ENCODE results near the gene ZNRF3.

The ZNRF3 gene

DNA sequence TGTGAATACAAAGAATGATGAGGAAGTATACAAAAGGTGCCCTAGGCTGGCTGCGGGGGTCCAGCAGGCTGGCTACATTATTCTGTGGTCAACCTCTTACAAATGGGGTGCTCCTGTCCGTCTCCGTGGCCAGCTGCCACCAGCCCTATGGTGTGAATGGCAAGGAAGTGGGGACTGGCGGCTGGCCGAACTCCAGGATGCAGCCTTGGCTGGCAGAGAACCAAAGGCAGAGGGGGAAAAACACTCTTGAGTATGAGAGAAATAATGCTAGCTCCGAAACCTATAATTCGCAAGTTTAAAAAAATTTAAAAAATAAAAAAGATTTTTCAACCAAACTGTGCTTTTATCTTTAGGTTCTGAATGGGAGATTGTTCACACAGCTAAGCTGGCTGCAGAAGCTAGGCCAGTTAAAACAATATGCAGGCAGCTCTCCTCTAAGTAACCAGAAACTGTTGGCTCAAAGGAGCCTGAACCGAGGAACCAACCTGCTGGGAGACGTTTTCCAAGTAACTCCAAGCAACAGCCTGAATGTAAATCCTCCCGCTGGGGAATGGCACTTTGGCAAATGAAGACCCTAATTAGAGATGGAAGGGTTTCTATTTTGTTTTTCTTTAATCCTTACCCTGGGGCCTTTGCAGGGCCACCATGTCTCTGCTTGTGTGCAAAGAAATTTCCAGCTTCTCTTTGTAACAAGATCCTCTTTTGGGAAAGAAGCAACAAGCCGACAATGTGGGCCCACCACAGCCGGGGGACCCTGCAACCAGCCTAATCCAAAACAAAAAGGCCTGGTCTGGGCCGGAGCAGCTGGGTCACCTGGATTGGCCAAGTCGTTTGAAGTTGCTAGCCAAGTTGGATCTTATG lies 128.1 kb downstream of the ZNRF3 start:
- no peak overlapping the region for H3K4me3 ChIP-seq (ENCODE audit: low read length)
- TF ChIP-seq, protein P1, sequence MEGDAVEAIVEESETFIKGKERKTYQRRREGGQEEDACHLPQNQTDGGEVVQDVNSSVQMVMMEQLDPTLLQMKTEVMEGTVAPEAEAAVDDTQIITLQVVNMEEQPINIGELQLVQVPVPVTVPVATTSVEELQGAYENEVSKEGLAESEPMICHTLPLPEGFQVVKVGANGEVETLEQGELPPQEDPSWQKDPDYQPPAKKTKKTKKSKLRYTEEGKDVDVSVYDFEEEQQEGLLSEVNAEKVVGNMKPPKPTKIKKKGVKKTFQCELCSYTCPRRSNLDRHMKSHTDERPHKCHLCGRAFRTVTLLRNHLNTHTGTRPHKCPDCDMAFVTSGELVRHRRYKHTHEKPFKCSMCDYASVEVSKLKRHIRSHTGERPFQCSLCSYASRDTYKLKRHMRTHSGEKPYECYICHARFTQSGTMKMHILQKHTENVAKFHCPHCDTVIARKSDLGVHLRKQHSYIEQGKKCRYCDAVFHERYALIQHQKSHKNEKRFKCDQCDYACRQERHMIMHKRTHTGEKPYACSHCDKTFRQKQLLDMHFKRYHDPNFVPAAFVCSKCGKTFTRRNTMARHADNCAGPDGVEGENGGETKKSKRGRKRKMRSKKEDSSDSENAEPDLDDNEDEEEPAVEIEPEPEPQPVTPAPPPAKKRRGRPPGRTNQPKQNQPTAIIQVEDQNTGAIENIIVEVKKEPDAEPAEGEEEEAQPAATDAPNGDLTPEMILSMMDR (conservative IDR thresholded peaks at IDR 0.05; ENCODE audit: low read length) = no peak
- DNase-seq (ENCODE audit: low read depth) = no peak

DNA sequence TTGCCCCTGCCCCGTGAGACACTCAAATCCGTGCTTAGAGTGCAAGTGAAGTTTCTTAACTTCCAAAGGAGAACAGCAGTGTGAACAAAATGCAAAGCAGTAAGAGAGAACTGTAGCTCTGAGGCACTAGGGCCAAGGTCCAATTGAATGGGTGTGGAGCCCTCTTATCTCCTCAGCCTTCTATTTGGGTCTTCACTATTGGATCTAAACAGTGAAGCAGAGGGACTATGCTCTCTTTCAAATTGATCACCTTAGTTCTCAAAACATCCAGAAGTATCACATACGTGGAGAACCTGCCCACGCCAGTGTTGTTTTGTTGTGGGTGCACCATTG lies 128.7 kb downstream of the ZNRF3 start:
- no peak for DNase-seq (ENCODE audit: low read depth)
- TF ChIP-seq, protein P1 (conservative IDR thresholded peaks at IDR 0.05; ENCODE audit: low read length) = no peak
- no peak overlapping the region for H3K4me3 ChIP-seq (ENCODE audit: low read length)

DNA sequence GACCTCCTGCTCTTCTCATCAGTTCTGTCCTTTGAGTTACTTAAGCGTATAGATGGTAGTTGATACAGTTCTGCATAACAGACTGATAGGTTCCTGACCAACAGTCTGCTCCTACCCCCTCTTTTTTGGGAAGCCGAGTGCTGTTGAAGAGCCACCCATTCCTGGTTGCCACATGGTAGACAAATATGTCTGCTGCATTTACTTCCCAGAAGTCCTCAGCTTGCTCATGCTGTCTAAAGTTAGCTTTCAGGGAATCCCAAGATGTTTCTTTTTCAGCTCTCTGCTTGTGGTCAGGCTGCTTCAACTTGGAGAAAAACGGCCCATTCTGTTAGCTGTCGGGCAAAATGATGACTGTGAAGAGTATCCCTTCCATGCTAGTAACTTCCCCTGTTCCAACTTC lies 129.6 kb downstream of the ZNRF3 start:
- no peak for DNase-seq (ENCODE audit: low read depth)
- no peak overlapping the region for H3K4me3 ChIP-seq (ENCODE audit: low read length)
- TF ChIP-seq, protein P1 (conservative IDR thresholded peaks at IDR 0.05; ENCODE audit: low read length) = no peak

DNA sequence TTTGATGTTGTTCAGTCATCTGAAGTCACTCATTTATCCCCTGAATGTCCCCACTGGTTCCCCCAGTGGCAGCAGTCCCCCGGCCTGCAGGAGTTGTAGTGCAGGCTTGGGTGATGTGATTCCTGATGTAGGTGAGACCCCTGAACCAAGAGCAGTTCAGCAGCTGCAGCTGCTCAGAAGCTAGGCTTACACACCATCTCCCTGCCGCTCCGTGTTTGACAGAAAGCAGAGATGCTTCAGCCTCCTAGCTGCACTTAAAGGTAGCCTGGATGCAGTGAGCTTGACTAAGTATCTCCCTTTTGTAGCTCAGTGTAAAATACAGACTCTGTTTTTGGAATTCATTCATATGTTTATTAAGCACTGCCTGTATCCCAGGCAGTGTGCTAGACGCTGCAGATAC lies 130.9 kb downstream of the ZNRF3 start:
- no peak overlapping the region for H3K4me3 ChIP-seq (ENCODE audit: low read length)
- TF ChIP-seq, protein P1 (conservative IDR thresholded peaks at IDR 0.05; ENCODE audit: low read length) = no peak
- no peak for DNase-seq (ENCODE audit: low read depth)

DNA sequence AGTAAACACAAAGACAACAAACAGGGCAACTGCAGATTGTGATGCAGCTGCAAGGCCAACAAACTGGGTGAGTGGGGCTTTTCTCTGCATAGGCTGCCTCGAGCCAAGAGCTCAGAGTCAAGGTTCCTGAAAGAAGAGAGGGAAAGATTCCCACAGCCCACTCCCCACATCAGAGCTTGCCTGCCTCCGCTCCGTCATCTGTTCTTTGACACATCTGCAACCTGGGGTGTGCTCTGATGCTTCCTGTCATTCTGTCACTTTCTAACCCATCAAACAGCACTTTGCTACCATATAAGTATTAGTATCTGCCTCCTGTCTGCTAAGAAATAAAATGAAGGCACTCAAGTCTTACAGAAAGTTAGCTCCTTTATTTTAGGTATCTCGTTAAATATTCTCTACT lies 131.4 kb downstream of the ZNRF3 start:
- TF ChIP-seq, protein P1 (conservative IDR thresholded peaks at IDR 0.05; ENCODE audit: low read length) = no peak
- no peak overlapping the region for H3K4me3 ChIP-seq (ENCODE audit: low read length)
- no peak for DNase-seq (ENCODE audit: low read depth)

DNA sequence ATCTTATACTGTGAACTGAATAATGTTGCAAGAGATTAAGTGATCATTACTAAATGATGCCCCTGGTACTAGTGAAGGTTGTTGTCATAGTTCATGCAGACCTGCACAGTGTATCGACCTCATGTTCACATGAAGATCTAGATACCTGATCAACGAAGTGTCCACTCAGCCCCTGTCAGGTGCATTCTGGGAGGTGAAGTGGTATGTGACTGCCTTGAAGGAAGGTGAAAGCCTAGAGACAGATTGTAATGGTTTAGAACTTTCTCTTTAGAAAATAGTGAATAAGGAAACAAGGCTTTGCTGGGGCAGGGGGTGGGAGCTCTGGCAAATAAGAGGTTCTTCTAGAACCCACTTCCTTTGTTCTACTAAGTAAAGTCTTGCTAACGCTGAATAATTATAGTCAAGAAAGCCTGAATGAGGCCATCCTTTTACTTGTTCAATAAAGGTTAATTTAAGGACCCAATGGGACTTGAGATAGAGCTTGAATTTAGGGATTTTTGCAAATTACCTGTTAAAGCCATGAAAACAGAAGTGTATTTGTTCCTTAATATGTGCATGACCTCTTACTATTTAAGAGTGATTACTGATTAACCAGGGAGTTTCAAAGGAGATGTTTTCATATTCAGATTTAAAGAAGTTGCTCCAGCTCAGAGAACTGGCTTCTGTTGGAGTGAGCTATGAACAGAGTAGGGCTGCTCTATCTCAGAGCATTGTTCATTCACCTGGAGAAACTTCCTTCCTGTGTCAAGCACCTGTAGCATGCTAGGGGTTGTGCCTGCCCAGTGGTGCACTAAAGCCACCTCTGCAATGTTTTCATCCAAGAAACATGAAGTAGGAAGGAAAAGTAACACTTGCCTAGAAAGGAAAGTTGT lies 132.9 kb downstream of the ZNRF3 start:
- DNase-seq (ENCODE audit: low read depth) = no peak
- H3K4me3 ChIP-seq (ENCODE audit: low read length) = no peak overlapping the region
- TF ChIP-seq, protein P1 (conservative IDR thresholded peaks at IDR 0.05; ENCODE audit: low read length) = no peak

Measured in AG10803 (cell line).